Hepatocyte (in vitro differentiated cells): ENCODE measurements around the gene RTN4RL1. TPM values are rescaled to one million over a fixed set of nuclear protein-coding genes. Genes with fewer than 3 reads are reported as not detected.

Source experiments
- DNase-seq: peaks from one replicate; pipeline ENCODE4 v3.0.0-alpha.2; 2016; ENCODE audit warnings: low spot score
- H2AFZ ChIP-seq: fragments of 200-600 bp; sonication (generic); 2 replicates; pipeline ENCODE4 v1.6.0; 2016; ENCODE audit warnings: antibody characterized with exemption, mild to moderate bottlenecking
- H3K27ac ChIP-seq: fragments of 200-600 bp; sonication (generic); 2 replicates; pipeline ENCODE4 v1.5.1; 2016; ENCODE audit warnings: mild to moderate bottlenecking
- H3K27me3 ChIP-seq: fragments of 200-600 bp; sonication (generic); 2 replicates; pipeline ENCODE4 v1.6.1; 2016
- H3K36me3 ChIP-seq: fragments of 200-600 bp; sonication (generic); replicated peaks from 2 replicates; pipeline ENCODE4 v1.5.1; 2016; ENCODE audit warnings: low read depth; ENCODE audit not compliant: insufficient read depth
- H3K4me1 ChIP-seq: fragments of 200-600 bp; sonication (generic); 2 replicates; pipeline ENCODE4 v1.5.1; 2016; ENCODE audit warnings: mild to moderate bottlenecking, moderate library complexity; ENCODE audit not compliant: insufficient read depth
- H3K4me2 ChIP-seq: fragments of 200-600 bp; sonication (generic); 2 replicates; pipeline ENCODE4 v1.6.0; 2016
- H3K4me3 ChIP-seq: fragments of 200-600 bp; sonication (generic); 2 replicates; pipeline ENCODE4 v1.5.1; 2016; ENCODE audit warnings: mild to moderate bottlenecking
- H3K79me2 ChIP-seq: fragments of 200-600 bp; sonication (generic); 2 replicates; pipeline ENCODE4 v1.6.0; 2017; ENCODE audit warnings: mild to moderate bottlenecking
- H3K9me2 ChIP-seq: fragments of 200-600 bp; sonication (generic); replicated peaks from 2 replicates; pipeline ENCODE4 v1.6.0; 2017; ENCODE audit warnings: mild to moderate bottlenecking; ENCODE audit not compliant: insufficient read depth
- H3K9me3 ChIP-seq: fragments of 200-600 bp; sonication (generic); 2 replicates; pipeline ENCODE4 v1.5.1; 2016; ENCODE audit warnings: low read depth, mild to moderate bottlenecking
- H4K20me1 ChIP-seq: fragments of 200-600 bp; sonication (generic); 2 replicates; pipeline ENCODE4 v1.6.0; 2016; ENCODE audit warnings: mild to moderate bottlenecking; ENCODE audit not compliant: insufficient read depth, poor library complexity, severe bottlenecking
- CTCF ChIP-seq: fragments of 200-600 bp; sonication (generic); IDR thresholded peaks from 2 replicates; pipeline ENCODE4 v1.5.1; 2016; ENCODE audit warnings: antibody characterized with exemption, mild to moderate bottlenecking; ENCODE audit not compliant: poor library complexity
- EZH2 ChIP-seq: fragments of 200-600 bp; sonication (generic); IDR thresholded peaks from 2 replicates; pipeline ENCODE4 v1.6.1; 2016; ENCODE audit warnings: antibody characterized with exemption, mild to moderate bottlenecking, borderline replicate concordance
- EZH2phosphoT487 ChIP-seq: fragments of 200-600 bp; sonication (generic); IDR thresholded peaks from one replicate; pipeline ENCODE4 v1.6.1; 2018; ENCODE audit warnings: antibody characterized with exemption, mild to moderate bottlenecking, low read depth, moderate library complexity; ENCODE audit not compliant: unreplicated experiment, severe bottlenecking
- WGBS: methylation state at CpG from one replicate; pipeline ENCODE4 v1.1.6; 2016; ENCODE audit warnings: low lambda C conversion rate; ENCODE audit errors: missing lambda C conversion rate; 5-methylcytosine and 5-hydroxymethylcytosine counted together
- polyA plus RNA-seq: library from polyadenylated mRNA; unstranded; fragments of >200 nt; fragmentation: Nextera tagmentation; extraction: Ambion mirVana; gene quantifications from 2 replicates; pipeline ENCODE4 v1.2.1, GENCODE V29; 2016
- total RNA-seq: library from RNA; depleted of rRNA; stranded (reverse); fragments of >200 nt; gene quantifications from 2 replicates; pipeline ENCODE4 v1.2.3, GENCODE V29; 2014

The RTN4RL1 gene
- total and polyA plus RNA-seq, 2 experiments from 2014 or later, result 0.53 to 1.4 TPM

GRCh38 chr17:1976683-1977064 lies 48.5 kb downstream of the RTN4RL1 start:
- H3K36me3 ChIP-seq, result no peaks in the 10 kb centered on the region
- H2AFZ ChIP-seq, result no peak overlapping the region
- peaks cover 14% of the 10 kb centered on the region for H3K27me3 ChIP-seq
- H3K9me3 ChIP-seq, result no peaks in the 10 kb centered on the region
- WGBS, result 80% methylated on average over 5 of the region's 5 CpGs
- H4K20me1 ChIP-seq, result no peaks in the 10 kb centered on the region
- no peak for TF ChIP-seq CTCF
- no peak for TF ChIP-seq EZH2
- TF ChIP-seq EZH2phosphoT487, result no peak
- H3K4me2 ChIP-seq, result no peak overlapping the region
- no peak for DNase-seq
- no peaks in the 10 kb centered on the region for H3K4me1 ChIP-seq
- H3K4me3 ChIP-seq, result no peak overlapping the region
- no peaks in the 10 kb centered on the region for H3K79me2 ChIP-seq
- no peaks in the 10 kb centered on the region for H3K9me2 ChIP-seq
- H3K27ac ChIP-seq, result no peak overlapping the region

DNA sequence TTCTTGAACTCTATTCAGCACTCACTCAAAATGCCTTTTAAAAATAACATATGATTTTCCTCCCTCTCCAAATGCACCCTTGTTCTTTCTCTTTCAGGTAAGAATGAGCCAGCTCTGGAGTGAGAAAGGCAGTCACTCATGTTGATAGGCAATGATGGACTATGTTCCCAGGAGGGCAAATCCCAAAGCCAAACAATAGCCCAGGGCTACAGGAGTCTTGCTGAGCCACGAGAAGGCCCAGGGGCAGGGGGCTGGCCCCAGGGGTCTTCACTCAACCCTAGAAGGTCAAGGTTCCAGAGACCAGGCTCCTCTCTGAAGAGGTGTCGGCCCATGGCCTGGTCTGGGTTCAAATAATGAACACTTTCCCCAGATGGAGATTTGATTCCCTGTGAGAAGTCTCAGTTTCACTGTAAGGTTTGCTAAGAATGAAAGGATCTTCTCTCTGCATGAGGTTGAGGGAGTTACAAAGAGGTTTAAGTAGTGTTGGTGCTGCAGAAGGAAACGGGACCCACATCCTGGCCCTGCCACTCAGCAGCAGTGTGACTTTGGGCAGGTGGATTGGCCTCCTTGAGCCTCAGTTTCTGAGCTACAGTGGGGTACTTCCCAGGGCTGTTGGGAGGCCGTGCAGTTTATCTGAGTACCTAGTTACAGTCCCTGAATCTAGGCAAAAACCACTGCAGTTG lies 49.0 kb downstream of the RTN4RL1 start:
- no peaks in the 10 kb centered on the region for H3K79me2 ChIP-seq
- DNase-seq, result no peak
- 64% methylated on average over 4 of the region's 4 CpGs for WGBS
- no peaks in the 10 kb centered on the region for H3K9me3 ChIP-seq
- H2AFZ ChIP-seq, result no peak overlapping the region
- TF ChIP-seq CTCF (no peak), EZH2phosphoT487 (no peak), EZH2 (no peak)
- peaks cover 14% of the 10 kb centered on the region for H3K27me3 ChIP-seq
- H3K9me2 ChIP-seq, result no peaks in the 10 kb centered on the region
- no peaks in the 10 kb centered on the region for H3K4me1 ChIP-seq
- H3K4me2 ChIP-seq, result no peak overlapping the region
- no peaks in the 10 kb centered on the region for H4K20me1 ChIP-seq
- H3K36me3 ChIP-seq, result no peaks in the 10 kb centered on the region
- no peak overlapping the region for H3K27ac ChIP-seq
- no peak overlapping the region for H3K4me3 ChIP-seq

- 85% methylated on average over 10 of the region's 10 CpGs for WGBS
- H3K4me1 ChIP-seq, result no peaks in the 10 kb centered on the region
- no peak overlapping the region for H3K4me3 ChIP-seq
- H3K27ac ChIP-seq, result no peak overlapping the region
- no peaks in the 10 kb centered on the region for H3K36me3 ChIP-seq
- TF ChIP-seq EZH2phosphoT487 (no peak), EZH2 (no peak), CTCF (no peak)
- no peaks in the 10 kb centered on the region for H4K20me1 ChIP-seq
- no peak overlapping the region for H3K4me2 ChIP-seq
- H3K9me3 ChIP-seq, result no peaks in the 10 kb centered on the region
- H2AFZ ChIP-seq, result no peak overlapping the region
- DNase-seq, result no peak
- no peaks in the 10 kb centered on the region for H3K79me2 ChIP-seq
- no peaks in the 10 kb centered on the region for H3K9me2 ChIP-seq
- peaks cover 14% of the 10 kb centered on the region for H3K27me3 ChIP-seq
Observed at GRCh38 chr17:1975573-1975972, 49.6 kb downstream of the RTN4RL1 start.
